GM23338 (cell line): ENCODE results near the gene KLHL1. TPM values are rescaled to one million over a fixed set of nuclear protein-coding genes. Genes with fewer than 3 reads are reported as not detected.

Experiments used
- ATAC-seq: fragments of 200-7000 bp; cut with Tn5 transposase; 3 replicates; pipeline ENCODE4 v1.9.1; 2020
- DNase-seq: peaks from one replicate; pipeline ENCODE4 v3.0.0-alpha.2; 2015; ENCODE audit warnings: low spot score
- H2AFZ ChIP-seq: fragments of 200-600 bp; sonication (generic); 2 replicates; pipeline ENCODE4 v1.8.0; 2016; ENCODE audit warnings: antibody characterized with exemption, mild to moderate bottlenecking, moderate library complexity
- H3F3A ChIP-seq: fragments of 200-600 bp; sonication (generic); replicated peaks from 2 replicates; pipeline ENCODE4 v1.8.0; 2017; ENCODE audit warnings: antibody characterized with exemption, mixed run types, low read depth
- H3K27ac ChIP-seq: fragments of 200-600 bp; sonication (generic); 2 replicates; pipeline ENCODE4 v1.6.1; 2016; ENCODE audit warnings: low read depth
- H3K27me3 ChIP-seq: fragments of 200-600 bp; sonication (generic); 2 replicates; pipeline ENCODE4 v1.8.0; 2016; ENCODE audit warnings: mild to moderate bottlenecking, mixed run types, moderate library complexity; ENCODE audit not compliant: insufficient read depth
- H3K36me3 ChIP-seq: fragments of 200-600 bp; sonication (generic); 2 replicates; pipeline ENCODE4 v1.8.0; 2016; ENCODE audit warnings: mild to moderate bottlenecking; ENCODE audit not compliant: insufficient read depth
- H3K4me1 ChIP-seq: fragments of 200-600 bp; sonication (generic); 2 replicates; pipeline ENCODE4 v1.8.0; 2016; ENCODE audit warnings: mild to moderate bottlenecking, moderate library complexity; ENCODE audit not compliant: insufficient read depth
- H3K4me2 ChIP-seq: fragments of 200-600 bp; sonication (generic); 2 replicates; pipeline ENCODE4 v1.7.1; 2017; ENCODE audit warnings: mixed run types
- H3K4me3 ChIP-seq: fragments of 200-600 bp; sonication (generic); 2 replicates; pipeline ENCODE4 v1.6.1; 2016; ENCODE audit warnings: mixed run types
- H3K79me2 ChIP-seq: fragments of 200-600 bp; sonication (generic); replicated peaks from 2 replicates; pipeline ENCODE4 v1.8.0; 2017; ENCODE audit warnings: mild to moderate bottlenecking; ENCODE audit not compliant: insufficient read depth
- H3K9me2 ChIP-seq: fragments of 200-600 bp; sonication (generic); 2 replicates; pipeline ENCODE4 v1.8.0; 2017; ENCODE audit not compliant: insufficient read depth
- H4K20me1 ChIP-seq: fragments of 200-600 bp; sonication (generic); replicated peaks from 2 replicates; pipeline ENCODE4 v1.8.0; 2017; ENCODE audit warnings: mild to moderate bottlenecking; ENCODE audit not compliant: insufficient read depth
- H3K27ac Mint-ChIP-seq: 2 replicates; pipeline ENCODE4 v1.8.0; 2020; ENCODE audit warnings: inconsistent platforms, mild to moderate bottlenecking, moderate library complexity, mixed read lengths
- H3K27me3 Mint-ChIP-seq: 3 replicates; pipeline ENCODE4 v1.8.0; 2022; ENCODE audit warnings: low read depth, mild to moderate bottlenecking, moderate library complexity, mixed read lengths, inconsistent platforms; ENCODE audit not compliant: insufficient read depth, poor library complexity
- H3K36me3 Mint-ChIP-seq: 3 replicates; pipeline ENCODE4 v1.8.0; 2021; ENCODE audit warnings: low read depth, mild to moderate bottlenecking, inconsistent platforms, moderate library complexity, mixed read lengths
- H3K4me1 Mint-ChIP-seq: 3 replicates; pipeline ENCODE4 v1.8.0; 2020; ENCODE audit warnings: mild to moderate bottlenecking, inconsistent platforms, mixed read lengths
- H3K4me3 Mint-ChIP-seq: 3 replicates; pipeline ENCODE4 v1.8.0; 2021; ENCODE audit warnings: moderate library complexity, mild to moderate bottlenecking, inconsistent platforms, mixed read lengths
- H3K9me3 Mint-ChIP-seq: 3 replicates; pipeline ENCODE4 v1.8.0; 2020; ENCODE audit warnings: moderate library complexity, mild to moderate bottlenecking, inconsistent platforms, mixed read lengths
- CREB1 ChIP-seq: fragments of 250-450 bp; sonication (Bioruptor Pico); IDR thresholded peaks from 2 replicates; pipeline ENCODE4 v1.5.0; 2020; ENCODE audit warnings: low read depth, mild to moderate bottlenecking, moderate library complexity
- CTCF ChIP-seq, 2 experiments: fragments of 200-600 bp in 1 of 2; sonication (generic) in 1 of 2; conservative IDR thresholded peaks; 2 replicates each; pipeline versions ENCODE4 v1.5.1 to v1.6.1; 2016 to 2017; ENCODE audit warnings: antibody characterized with exemption in 2 of 2, low read depth in 2 of 2, mild to moderate bottlenecking in 2 of 2, moderate library complexity in 1 of 2
- ETS1 ChIP-seq: IDR thresholded peaks from 2 replicates; pipeline ENCODE4 v1.6.1; 2016; ENCODE audit warnings: antibody characterized with exemption
- EZH2 ChIP-seq: fragments of 200-600 bp; sonication (generic); IDR thresholded peaks from one replicate; pipeline ENCODE4 v1.8.0; 2017; ENCODE audit warnings: antibody characterized with exemption, mild to moderate bottlenecking, low read depth; ENCODE audit not compliant: unreplicated experiment
- EZH2phosphoT487 ChIP-seq: fragments of 200-600 bp; sonication (generic); IDR thresholded peaks from one replicate; pipeline ENCODE4 v1.8.1; 2018; ENCODE audit warnings: antibody characterized with exemption; ENCODE audit not compliant: unreplicated experiment
- JUNB ChIP-seq: IDR thresholded peaks from one replicate; pipeline ENCODE4 v1.6.1; 2016; ENCODE audit warnings: antibody characterized with exemption; ENCODE audit not compliant: unreplicated experiment
- NANOG ChIP-seq: IDR thresholded peaks from 2 replicates; pipeline ENCODE4 v1.6.1; 2016; ENCODE audit warnings: antibody characterized with exemption, borderline replicate concordance
- POLR2AphosphoS5 ChIP-seq: IDR thresholded peaks from 2 replicates; pipeline ENCODE4 v1.6.1; 2016; ENCODE audit warnings: antibody characterized with exemption, low read depth
- REST ChIP-seq: IDR thresholded peaks from one replicate; pipeline ENCODE4 v1.6.1; 2018; ENCODE audit warnings: antibody characterized with exemption; ENCODE audit not compliant: unreplicated experiment
- STAT1 ChIP-seq: IDR thresholded peaks from one replicate; pipeline ENCODE4 v1.6.1; 2016; ENCODE audit warnings: antibody characterized with exemption; ENCODE audit not compliant: unreplicated experiment
- ZNF114 ChIP-seq: fragments of 250-450 bp; sonication (Bioruptor Pico); IDR thresholded peaks from 2 replicates; pipeline ENCODE4 v1.5.0; 2020; ENCODE audit warnings: mild to moderate bottlenecking, moderate library complexity
- ZNF331 ChIP-seq: fragments of 250-450 bp; sonication (Bioruptor Pico); IDR thresholded peaks from 2 replicates; pipeline ENCODE4 v1.5.0; 2020; ENCODE audit warnings: low read depth, mild to moderate bottlenecking, moderate library complexity
- ZNF462 ChIP-seq: fragments of 250-450 bp; sonication (Bioruptor Pico); IDR thresholded peaks from 2 replicates; pipeline ENCODE4 v1.5.0; 2020; ENCODE audit warnings: mild to moderate bottlenecking, moderate library complexity
- polyA plus RNA-seq: library from polyadenylated mRNA; unstranded; fragments of >200 nt; fragmentation: Nextera tagmentation; extraction: Ambion mirVana; gene quantifications from 2 replicates; pipeline ENCODE4 v1.2.1, GENCODE V29; 2016
- total RNA-seq: library from RNA; depleted of rRNA; stranded (reverse); fragments of >200 nt; shearing (Covaris generic); gene quantifications from 2 replicates; pipeline ENCODE4 v1.2.3, GENCODE V29; 2014

Gene KLHL1
- total and polyA plus RNA-seq, 2 experiments from 2014 or later, result not detected

- H2AFZ ChIP-seq, result no peak overlapping the region
- no peaks in the 10 kb centered on the region for H3F3A ChIP-seq
- H3K27ac Mint-ChIP-seq, result no peak overlapping the region
- no peak overlapping the region for H3K27ac ChIP-seq
- DNase-seq (no peak), ATAC-seq (no peak)
- no peaks in the 10 kb centered on the region for H3K4me1 ChIP-seq
- no peaks in the 10 kb centered on the region for H3K9me3 Mint-ChIP-seq
- no peaks in the 10 kb centered on the region for H3K36me3 Mint-ChIP-seq
- no peak overlapping the region for H3K4me3 Mint-ChIP-seq
- no peaks in the 10 kb centered on the region for H3K27me3 ChIP-seq
- H4K20me1 ChIP-seq, result no peaks in the 10 kb centered on the region
- no peaks in the 10 kb centered on the region; the same call in 2 of the 3 replicates for H3K4me1 Mint-ChIP-seq
- H3K79me2 ChIP-seq, result no peaks in the 10 kb centered on the region
- H3K27me3 Mint-ChIP-seq, result no peaks in the 10 kb centered on the region
- no peaks in the 10 kb centered on the region for H3K36me3 ChIP-seq
- H3K9me2 ChIP-seq, result no peaks in the 10 kb centered on the region
- H3K4me2 ChIP-seq, result no peak overlapping the region
- no peak overlapping the region for H3K4me3 ChIP-seq
- TF ChIP-seq ETS1 (no peak), CREB1 (CRISPR knock-in tag) (no peak), EZH2phosphoT487 (no peak), CTCF (conservative IDR thresholded peaks at IDR 0.05; ENCODE audit: low read depth in 2 of 2) (no peak), ZNF331 (CRISPR knock-in tag) (no peak), POLR2AphosphoS5 (no peak), REST (no peak), STAT1 (no peak), ZNF462 (CRISPR knock-in tag) (no peak), ZNF114 (CRISPR knock-in tag) (no peak), NANOG (no peak), JUNB (no peak), EZH2 (no peak)
Measured at GRCh38 chr13:70027551-70027950, 80.7 kb downstream of the KLHL1 start.
